ENCODE results near the gene UXT. TPM values are rescaled to one million over a fixed set of nuclear protein-coding genes. Genes with fewer than 3 reads are reported as not detected.
"Not testable (repeated sequence)": the region's sequence is repeated elsewhere in the genome, so short reads cannot be mapped to it uniquely, and the experiment has no call there.

UXT gene, protein sequence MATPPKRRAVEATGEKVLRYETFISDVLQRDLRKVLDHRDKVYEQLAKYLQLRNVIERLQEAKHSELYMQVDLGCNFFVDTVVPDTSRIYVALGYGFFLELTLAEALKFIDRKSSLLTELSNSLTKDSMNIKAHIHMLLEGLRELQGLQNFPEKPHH
- total RNA-seq, result 10 to 100 TPM; 89.6 to 99.9 TPM
- long read RNA-seq, partial matches to known transcripts, result 1 of 4 reads
- long read RNA-seq, other reads (novel, unspliced or antisense), result 1 of 4 reads

DNA sequence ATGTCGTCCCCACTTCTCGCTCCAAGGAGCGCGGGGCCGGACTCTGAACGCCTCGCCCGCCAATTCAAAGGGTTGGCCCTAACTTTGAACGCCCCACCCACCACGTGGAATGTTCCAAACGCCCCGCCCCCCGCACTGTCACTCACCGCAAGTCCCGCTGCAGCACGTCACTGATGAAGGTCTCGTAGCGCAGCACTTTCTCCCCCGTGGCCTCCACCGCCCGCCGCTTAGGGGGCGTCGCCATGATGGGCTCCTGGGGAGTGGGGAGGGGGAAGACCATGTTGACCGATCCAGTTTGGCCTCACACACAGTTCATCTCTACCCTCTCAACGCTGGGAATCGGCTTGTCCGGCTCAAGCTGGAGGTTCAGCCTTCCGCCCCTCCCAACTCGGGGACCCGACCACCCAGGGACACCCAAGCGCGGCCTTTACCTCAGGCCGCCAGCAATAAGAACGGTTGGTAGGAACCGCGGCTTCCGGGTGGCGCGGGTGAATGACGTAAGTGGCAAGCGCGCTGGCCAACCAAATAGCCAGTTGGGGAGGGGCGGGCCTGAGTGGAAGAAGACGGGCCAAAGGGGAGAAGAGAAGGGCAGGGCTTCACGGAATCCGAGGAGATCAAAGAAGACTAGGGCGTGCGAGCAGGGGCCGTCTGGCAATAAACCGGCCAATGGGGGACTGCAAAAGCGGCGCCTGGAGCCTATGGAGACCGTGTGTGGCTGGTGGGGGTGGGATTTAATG, at the start of gene UXT:
Gene UXT (minus strand): TSS at position 497 of the 737 bp plus-strand sequence. CDS start 253 bp downstream, at position 244.
- intact Hi-C loops (cut with DNase I), result loop anchor here in 1 of 2 donors (10.0 kb wide), 1 partner anchor 366 kb away; no protein-coding TSS in a partner anchor
- peak; percentile 93 to 97 for ATAC-seq
- DNase-seq, result peak; percentile 92

DNA sequence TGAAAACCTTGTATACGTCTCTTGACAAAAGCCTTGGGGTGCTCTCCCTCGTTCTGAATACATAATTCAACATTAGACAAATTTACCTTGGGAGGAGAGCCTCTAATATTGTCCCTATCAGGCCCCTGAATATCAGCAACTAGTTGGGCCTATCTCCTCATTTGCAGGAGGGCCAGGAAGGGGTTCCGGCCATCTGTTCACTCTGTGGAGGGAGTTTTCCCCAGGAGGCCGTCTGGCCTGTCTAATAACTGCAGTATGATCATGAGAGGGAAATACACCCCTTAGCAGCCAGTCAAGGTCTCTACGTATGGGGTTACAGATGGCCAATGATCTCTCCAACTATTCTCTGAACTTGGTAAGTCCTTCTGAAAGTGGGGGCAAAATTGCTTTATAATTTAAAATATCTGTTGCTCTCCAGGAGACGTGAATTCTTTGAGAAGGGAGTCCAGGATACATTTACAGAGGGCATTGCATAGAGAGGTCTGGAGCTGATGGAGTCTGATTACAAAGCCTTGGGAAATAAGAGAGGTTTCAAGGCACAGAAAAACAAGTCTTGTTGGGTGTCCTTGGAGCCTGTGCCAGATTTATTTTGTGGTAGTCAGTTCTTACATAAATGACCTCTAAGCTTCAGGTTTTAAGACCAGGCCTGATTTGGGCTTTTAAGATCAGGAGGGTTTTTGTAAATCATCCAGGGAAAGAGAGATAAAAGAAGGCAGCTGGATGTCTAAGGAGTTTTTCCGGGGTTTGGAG, 48.2 kb upstream of the UXT start:
- DNase-seq (no peak), ATAC-seq (peak in 1 of 2 donors; percentile 21)
- intact Hi-C loops (cut with DNase I), result no loop called here

DNA sequence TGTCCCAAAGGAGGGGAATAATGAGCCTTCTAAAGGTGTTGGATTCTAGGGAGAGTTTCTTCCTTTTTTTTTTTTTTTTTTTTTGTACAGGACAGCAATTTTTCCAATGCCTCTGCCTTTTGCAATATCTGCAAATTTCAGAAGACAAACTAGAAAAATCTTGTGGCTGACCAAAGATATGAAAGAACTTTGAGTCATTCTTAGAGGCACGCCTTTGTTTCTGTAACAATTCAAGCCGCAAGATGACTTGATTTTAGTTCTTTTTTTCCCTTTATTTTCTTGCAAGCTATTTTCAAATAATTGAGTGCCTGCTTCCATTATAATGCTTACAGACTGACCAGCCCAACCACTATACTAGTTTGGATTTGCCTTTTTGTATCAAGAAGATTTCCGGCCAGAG, 47.6 kb upstream of the UXT start:
- ATAC-seq, result no peak
- no peak for DNase-seq
- intact Hi-C loops (cut with DNase I), result no loop called here

DNA sequence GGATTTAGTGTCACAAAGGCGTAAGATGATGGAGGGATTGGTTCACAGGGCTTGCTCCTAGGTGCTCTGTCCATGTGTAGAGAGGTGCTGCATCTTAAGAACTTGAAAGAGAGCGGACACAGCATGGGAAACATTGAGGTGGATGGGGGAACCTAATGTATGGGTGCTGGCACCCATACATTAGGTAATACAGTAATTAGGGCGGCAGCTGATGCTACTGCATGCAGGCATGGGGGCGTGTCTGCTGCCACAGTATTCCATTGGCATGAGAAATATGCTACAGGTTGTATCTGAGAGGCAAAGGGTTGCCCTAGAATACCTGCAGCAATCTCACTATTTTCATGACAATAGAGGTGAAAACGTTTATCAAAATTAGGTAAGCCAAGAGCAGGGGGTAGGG, 45.8 kb upstream of the UXT start:
- intact Hi-C loops (cut with DNase I), result no loop called here
- no peak for DNase-seq
- no peak for ATAC-seq

DNA sequence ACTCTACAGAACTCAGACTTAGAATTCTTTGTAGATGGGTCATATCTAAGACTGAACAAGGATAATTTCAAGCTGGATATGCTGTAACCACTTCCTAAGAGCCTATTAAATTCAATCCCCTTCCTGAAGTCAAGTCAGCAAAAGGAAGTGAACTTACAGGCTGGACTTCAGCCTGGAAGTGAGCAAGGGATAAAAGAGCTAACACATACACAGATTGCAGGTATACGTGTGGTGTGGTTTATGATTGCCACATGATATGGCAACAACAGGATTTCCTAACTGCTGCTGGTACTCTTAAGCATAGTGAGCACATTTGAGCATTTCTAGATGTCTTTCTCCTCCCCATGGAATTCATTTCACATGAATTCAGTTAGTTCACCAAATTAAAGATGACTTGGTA, 38.2 kb upstream of the UXT start:
- ATAC-seq (no peak), DNase-seq (no peak)
- intact Hi-C loops (cut with DNase I), result no loop called here

DNA sequence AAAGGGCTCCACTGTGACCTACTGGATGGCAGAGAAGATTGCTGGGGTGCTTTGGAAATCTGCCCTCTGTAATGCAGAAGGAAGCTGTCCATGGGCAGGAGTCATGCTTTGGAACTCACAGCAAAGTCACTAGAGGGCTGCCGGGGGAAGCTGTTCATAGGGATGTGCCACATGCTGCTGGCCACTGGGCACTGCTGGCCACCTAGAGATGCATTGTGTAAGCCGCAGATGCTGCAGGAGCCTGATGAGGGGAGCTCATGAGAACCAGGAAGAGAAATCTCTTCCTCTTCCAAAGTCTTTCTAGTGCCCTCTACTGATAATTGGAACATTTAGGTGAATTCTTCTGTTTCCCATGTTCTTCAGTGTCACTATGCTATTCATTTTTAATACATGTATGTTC, 31.2 kb upstream of the UXT start:
- DNase-seq, result no peak
- intact Hi-C loops (cut with DNase I), result no loop called here
- ATAC-seq, result no peak

DNA sequence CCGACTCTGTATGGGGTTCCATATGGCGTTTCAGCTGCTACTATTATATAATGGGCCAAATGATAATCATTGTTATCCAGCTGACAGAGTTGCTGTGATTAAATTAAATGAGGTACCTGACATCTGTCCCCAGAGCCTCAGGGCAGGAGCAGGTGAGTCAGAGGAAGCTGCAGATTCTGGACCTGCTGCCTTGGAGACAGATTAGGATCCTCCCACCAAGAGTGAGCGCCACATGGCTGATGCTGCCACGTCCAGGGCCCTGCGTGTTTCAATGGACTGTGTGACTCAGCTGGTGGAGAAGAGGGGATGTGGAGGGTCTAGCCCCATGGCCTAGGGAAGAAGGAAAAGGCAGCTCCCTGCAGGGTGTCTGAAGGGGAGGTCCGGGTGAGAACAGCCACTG, 28.3 kb upstream of the UXT start:
- ATAC-seq (no peak), DNase-seq (no peak)
- intact Hi-C loops (cut with DNase I), result no loop called here

DNA sequence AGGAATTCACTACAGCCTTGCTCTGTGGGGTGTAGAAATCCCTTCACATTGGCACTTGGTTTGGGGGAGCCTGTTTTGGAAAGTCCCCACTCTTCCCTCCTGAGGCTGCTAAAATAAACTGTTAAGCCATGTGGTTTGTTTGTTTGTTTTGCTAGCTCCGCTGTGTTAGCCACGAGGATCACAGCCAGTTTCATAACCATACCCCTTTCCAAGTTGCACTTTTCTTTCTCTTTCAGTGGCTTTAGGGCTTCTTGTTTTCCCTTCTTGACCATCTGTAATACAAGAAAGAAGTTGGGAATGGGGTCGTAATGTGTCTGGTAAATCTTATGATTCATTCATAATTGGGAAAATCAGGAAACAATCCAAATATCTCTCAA, 24.8 kb upstream of the UXT start:
- DNase-seq (no peak), ATAC-seq (no peak)
- intact Hi-C loops (cut with DNase I), result no loop called here

DNA sequence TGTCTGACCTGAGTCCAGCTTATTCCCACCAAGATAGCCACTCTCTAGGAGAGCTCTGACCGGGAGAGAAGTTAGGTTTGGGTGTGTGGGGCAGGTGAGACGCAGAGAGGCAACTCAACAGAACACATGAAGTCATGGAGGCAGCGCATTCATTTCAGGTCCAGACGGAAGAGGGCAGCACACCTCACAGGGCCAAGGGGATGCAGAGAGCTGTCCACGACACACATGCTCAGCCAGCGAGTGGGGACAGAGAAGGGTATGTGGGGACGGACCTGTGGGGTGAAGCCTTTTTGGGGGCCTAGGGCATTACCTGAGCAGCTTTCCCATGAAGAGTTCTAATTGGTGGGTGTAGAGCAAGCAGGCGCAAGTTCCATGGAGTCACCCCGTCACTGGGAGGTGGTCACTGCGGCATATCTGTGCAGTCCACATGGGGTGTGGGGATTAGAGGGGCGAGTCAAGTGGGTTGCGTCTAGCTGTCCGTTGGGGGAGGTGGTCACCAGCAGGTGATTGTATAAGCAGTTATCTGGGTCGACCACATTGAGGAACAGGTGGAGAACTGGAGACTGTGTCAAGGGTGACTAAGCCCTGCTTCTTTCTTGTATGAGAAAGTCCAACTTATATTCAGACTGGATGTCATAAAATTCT, 24.3 kb upstream of the UXT start:
- DNase-seq, result no peak
- intact Hi-C loops (cut with DNase I), result no loop called here
- no peak for ATAC-seq

DNA sequence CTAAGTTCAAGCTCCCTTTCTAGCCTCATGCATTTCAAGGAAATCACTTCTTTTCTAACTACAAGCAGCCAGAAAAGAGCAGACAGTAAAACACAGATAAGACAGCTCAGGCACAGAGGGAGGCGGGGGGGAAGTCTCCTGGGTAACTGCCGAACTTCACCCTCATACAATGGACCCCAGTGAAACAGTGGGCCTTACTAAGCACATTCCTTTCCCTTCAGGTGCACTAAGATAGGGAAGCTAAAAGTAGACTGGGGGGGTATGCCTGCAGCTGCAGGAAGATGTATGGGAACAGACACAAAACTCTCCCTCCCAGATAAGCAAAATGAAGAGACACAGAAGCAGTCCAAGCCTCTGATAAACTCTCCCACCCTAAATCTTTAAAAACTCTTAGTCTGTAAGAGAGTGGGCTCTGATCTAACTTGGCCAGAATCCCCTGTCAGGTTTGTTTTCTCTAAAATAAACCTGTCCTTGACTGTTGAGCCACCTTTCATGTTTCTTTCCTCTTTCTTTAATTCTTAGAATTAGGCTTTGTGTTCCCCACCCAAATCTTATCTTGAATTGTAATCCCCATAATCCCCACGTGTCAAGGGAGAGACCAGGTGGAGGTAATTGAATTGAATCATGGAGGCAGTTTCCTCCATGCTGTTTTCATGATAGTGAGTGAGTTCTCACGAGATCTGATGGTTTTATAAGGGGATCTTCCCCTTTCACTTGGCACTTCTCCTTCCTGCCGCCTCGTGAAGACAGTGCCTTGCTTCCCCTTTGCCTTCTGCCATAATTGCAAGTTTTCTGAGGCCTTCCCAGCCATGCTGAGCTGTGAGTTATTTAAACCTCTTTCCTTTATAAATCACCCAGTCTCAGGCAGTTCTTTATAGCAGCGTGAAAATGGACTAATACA, 17.2 kb upstream of the UXT start:
- DNase-seq; ATAC-seq; intact Hi-C loops (cut with DNase I): not testable (repeated sequence)

DNA sequence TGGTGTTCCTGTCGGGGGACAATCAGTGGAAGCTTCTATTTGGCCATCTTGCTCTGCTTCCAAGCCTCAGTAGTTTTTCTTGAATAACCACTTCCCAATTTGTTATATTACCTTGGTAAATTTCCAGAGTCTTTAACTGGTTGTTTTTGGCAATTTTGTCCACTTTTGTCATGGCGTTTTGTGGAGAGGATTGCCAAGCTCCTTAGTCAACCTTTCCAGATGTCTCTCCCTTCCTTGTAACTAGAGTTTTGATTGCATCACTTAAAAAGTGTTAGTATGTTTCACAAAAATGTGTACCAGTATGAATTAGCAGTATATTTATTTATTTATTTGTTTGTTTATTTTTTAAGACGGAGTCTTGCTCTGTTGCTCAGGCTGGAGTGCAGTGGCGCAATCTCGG, 15.8 kb upstream of the UXT start:
- ATAC-seq (no peak), DNase-seq (no peak)
- intact Hi-C loops (cut with DNase I), result no loop called here

DNA sequence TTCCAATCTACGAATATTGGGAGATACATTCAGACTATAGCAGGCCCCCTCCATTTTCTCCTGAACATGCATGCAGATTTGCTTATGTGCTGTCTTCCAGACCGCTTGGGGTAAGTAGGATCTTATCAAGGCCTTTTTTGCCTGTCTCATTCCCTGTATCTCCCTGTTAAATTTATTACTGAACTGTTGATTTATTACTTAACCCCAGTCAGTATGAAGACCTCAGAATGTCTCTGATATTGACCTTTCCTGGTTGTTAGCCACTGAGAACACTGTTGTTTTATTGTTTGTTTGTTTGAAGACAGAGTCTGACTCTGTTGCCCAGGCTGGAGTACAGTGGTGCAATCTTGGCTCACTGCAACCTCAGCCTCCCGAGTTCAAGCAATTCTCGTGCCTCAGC, 6.8 kb upstream of the UXT start:
- DNase-seq; intact Hi-C loops (cut with DNase I); ATAC-seq: not testable (repeated sequence)

DNA sequence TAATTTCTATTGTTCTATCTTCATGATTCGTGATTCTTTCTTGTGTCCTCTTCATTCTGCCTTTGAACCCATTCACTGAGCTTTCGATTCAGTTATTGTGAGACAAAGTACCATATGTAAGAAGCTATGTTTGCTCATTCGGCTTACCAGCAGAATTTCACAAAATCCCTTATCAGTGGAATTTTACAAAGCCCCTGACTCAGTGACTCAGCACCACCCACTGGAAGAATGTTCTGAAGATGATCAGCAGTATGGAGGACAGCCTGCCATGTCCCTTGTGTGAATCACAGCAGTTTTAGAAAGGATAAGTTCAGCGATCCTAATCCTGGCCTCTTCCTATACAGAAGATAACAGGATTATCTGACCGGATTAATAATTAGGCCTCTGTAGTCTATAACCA, 5.8 kb upstream of the UXT start:
- DNase-seq (no peak), ATAC-seq (no peak)

DNA sequence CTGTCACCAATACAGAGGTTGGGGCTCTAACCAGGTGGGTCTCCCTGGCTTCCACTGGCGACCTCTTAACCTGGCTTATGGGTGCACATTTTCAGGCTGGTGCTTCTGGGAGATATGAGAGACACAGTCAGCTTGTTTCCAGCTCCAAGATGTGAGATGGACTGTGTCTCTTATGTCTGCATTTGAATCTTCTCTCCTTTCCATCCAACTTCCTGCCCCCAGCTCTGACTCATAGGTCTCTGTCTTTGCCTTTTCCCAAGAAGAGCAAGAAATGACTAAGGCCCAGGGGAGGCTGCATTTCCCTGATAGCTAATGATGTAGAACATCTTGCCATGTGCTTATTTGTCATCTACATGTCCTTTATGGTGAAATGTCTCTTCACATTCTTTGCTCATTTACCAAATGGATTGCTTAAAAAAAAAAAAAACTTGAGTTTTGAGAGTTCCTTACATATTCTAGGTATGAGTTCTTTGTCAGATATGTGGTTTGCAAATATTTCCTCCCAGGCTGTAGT, 3.2 kb upstream of the UXT start:
- DNase-seq, result no peak
- intact Hi-C loops (cut with DNase I), result no loop called here

More for the DNA sequence above, 5.8 kb upstream of the UXT start:
- intact Hi-C loops (cut with DNase I), result no loop called here

DNA sequence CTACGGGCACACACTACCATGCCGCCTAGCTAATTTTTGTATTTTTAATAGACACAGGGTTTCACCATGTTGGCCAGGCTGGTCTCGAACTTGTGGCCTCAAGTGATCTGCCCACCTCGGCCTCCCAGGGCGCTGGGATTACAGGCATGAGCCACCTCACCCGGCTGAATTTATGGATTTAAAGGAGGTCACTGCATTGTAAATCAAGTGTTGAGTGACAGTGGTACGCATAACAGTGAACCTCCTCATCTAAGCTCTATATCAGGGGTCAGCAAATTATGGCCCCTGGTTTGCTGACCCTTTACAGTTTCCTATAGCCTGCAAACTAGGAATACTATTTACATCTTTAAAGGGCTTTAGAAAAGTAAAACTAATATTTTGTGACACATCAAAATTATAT, 2.6 kb upstream of the UXT start:
- intact Hi-C loops (cut with DNase I), result no loop called here
- no peak for DNase-seq
- ATAC-seq, result no peak

More for the DNA sequence above, 3.2 kb upstream of the UXT start:
- ATAC-seq, result peak in 1 of 2 donors; percentile 6

DNA sequence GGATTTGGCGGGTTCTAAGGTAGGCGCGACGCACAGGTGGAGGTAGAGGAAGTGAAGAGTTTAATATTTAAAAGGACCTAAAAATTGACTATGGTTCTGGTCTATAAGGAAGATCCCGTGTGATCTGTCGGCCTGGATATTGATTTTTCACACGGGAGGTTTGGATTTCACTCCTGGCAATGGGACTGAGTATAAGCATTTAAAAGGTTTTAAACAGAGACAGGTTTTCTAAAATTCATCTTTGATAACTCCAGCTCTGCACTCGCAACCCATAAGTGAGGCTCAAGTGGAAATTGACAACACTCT, 394 bp upstream of the UXT start:
- DNase-seq, result no peak
- no peak for ATAC-seq
- intact Hi-C loops (cut with DNase I), result loop anchor here in 1 of 2 donors (10.0 kb wide), 1 partner anchor 365 kb away; no protein-coding TSS in a partner anchor

DNA sequence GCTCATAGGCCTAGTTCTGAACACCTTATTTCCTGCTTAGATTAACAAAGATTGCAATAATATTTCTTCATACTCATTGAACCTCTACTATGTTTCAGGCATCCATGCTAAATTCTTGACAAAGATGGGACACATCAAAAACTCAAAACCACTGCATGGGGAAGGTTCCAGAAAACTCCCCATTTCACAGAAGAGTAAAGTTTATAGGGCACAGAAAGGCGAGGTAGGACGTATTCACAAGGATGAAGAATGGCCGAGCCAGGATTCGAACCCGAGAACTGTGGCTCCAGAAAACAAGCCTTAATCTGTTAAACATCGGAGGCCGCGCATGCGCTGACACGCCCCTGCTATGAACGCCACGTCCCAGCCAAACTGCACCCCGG, 688 bp downstream of the UXT start:
- intact Hi-C loops (cut with DNase I), result loop anchor here in 1 of 2 donors (10.0 kb wide), 1 partner anchor 367 kb away; no protein-coding TSS in a partner anchor
- DNase-seq, result no peak

More for the DNA sequence above, 688 bp downstream of the UXT start:
- ATAC-seq, result no peak

Data from left cardiac atrium (tissue), 4 donors.